Activated T-cell treated with anti-CD3 and anti-CD28 coated beads, Interleukin-2, amount 50 U/mL, for 48 hours (primary cell): ENCODE measurements around the gene MLANA.
A peak's percentile ranks its signal among the peaks of the same experiment; 100 is the strongest.

Experiments used
- DNase-seq, 2 experiments: peaks; one replicate each; pipeline ENCODE4 v3.0.0-alpha.2; 2020

MLANA gene

DNA sequence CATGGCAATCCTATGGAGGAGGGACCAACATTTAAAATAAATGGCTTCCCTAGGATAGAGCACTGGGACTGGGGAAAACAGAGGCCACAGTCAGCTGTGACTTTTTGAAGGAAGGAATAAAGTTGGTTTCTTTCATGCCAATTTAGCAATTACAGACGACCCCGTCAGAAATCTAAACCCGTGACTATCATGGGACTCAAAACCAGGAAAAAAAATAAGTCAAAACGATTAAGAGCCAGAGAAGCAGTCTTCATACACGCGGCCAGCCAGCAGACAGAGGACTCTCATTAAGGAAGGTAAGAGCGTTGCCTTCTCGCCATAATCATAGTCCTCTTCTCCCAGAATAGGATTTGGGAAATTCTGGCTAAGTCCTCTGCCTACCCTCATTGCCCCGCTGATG is at the start of gene MLANA:
Gene MLANA (plus strand): TSS at position 249 of the 400 bp plus-strand sequence. CDS start 1,586 bp downstream, outside the sequence.
- DNase-seq = no peak

DNA sequence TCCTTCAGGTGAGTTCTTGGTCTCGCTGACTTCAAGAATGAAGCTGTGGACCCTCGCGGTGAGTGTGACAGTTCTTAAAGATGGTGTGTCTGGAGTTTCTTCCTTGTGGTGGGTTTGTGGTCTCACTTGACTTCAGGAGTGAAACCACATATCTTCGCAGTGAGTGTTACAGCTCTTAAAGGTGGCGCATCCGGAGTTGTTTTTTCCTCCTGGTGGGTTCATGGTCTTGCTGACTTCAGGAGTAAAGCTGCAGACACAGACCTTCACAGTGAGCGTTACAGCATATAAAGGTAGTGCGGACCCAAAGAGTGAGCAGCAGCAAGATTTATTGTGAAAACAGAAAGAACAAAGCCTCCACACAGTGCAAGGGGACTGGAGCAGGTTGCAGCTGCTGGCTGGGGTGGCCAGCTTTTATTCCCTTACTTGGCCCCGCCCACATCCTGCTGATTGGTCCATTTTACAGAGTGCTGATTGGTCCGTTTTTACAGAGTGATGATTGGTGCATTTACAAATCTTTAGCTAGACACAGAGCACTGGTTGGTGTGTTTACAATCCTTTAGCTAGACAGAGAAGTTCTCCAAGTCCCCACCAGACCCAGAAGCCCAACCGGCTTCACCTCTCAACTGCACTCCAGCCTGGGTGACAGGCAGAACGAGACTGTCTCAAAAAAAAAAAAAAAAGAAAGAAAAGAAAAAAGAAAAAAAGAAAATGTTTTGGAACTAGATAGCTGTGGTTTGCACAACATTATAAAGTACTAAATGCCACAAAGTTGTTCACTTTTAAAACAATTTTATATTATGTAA is 48.7 kb upstream of the MLANA start:
- DNase-seq = peak; percentile 73 to 78

DNA sequence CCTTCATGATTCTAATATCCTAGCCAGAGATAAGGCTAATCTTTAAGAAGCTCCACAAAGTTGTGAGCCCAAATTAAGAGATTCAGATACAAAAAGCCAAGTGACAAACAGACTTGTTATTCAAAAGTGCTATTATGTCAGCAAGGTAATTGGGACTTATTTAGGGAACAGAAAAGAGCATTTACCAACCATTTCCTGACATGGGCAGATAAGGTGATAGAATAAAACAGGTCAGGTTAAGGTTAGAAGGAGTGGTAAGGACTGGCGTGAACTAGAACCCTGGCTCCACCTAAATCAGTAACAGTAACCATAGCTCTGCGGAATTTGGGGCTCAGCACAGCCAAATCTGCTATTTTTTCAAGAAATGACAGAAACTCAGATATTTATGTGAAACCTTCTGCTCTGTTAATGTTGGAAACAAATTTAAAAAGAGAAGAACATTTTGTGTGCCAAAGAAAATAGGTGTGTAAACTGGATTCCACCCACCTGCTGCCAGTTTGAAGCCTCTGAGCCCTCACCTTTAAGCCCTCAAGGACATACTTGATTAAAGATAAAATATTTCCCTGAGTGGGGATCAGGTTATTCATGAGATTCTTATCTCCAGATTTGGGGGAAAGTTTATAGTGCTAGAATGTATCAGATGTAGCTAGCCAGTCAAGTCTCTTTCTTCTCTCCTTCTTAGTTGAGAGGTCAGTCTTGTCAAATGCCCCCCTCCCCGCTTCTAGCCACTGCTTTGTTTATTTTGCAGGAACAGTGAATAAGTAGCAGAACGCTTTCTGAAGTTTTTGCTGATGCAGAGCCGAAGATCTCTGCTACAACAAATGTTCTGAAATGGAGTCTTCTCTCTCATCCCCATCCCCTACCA is 47.5 kb upstream of the MLANA start:
- no peak for DNase-seq

GRCh38 chr9:5843794-5844471 is 46.8 kb upstream of the MLANA start:
- no peak for DNase-seq

DNA sequence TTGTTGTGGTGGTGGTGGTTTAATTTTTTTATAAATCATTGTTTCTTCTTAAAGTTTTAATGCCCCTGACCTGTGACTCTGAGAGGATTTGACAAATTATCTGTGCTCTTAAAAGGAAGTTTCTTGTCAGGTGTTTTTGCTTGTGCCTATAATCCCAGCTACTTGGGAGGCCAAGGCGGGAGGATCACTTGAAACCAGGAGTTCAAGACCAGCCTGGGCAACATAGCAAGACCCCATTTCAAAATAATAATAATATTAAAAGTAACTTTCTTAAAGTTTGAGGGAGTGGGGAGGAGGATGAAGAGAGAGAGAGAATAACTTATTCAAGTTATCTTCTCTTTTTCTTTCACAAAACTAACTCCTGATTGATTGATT is 45.5 kb upstream of the MLANA start:
- no peak for DNase-seq

GRCh38 chr9:5846096-5846495 is 44.6 kb upstream of the MLANA start:
- no peak for DNase-seq

GRCh38 chr9:5846501-5846921 is 44.2 kb upstream of the MLANA start:
- no peak for DNase-seq

GRCh38 chr9:5848372-5848882 is 42.3 kb upstream of the MLANA start:
- DNase-seq = no peak

DNA sequence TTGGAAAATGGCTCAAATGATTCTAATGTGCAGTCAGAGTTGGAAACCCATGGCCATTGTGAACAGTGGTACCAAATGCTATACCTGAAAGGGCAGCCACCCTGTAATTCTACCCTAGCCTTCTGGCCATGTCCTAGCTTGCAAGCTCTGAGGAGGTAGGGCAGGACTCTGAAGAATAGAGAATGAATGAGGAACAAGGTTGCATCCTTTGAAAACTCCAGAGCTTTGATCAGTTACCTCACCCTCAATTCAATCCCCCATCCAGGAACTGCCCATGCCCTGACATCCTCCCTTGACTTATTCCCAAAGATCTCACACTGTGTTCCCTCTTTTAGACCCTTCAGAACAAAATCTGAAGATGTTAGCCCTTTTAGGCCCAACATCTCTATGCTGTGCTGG is 40.0 kb upstream of the MLANA start:
- DNase-seq = no peak

GRCh38 chr9:5851445-5851844 is 39.2 kb upstream of the MLANA start:
- DNase-seq = peak; percentile 43 to 50

DNA sequence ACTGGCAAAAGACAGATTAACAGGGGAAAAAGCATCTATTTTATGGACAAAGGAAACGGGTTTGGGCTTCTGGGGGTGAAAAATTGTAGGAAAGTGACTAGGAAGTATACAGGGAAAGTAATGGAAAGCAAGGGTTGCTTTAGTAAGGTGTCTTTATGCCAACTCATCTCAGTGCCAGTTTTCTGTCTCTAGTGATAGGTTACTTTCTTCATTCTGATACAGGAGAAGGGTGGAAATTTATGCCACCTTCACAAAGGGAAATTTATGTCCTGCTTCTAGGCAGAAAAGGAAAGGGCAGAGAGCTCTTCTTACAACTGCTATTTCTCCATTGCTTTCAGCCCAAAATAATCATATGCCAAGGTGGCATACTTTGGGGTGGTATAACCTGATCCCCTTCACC is 37.7 kb upstream of the MLANA start:
- DNase-seq = no peak

DNA sequence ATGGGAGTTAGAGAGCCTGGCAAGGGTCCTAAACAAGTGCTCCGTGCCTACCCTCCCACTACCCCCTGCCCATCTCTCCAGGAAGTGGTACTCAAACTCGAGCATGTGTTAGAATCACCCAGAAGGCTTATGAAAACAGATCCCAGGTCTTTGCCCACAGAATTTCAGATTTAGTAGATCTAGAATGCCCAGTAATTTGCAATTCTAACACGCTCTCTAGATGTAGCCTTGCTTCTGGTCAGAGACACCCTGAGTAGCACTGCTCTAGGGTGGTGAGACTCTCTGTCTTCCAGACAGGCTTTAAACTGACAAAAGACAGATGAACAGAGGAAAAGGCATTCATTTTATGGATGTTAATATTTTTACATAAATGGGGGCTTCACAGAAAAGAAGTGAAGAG is 37.1 kb upstream of the MLANA start:
- DNase-seq = no peak

GRCh38 chr9:5854063-5854790 is 36.5 kb upstream of the MLANA start:
- peak; percentile 36 to 44 for DNase-seq

DNA sequence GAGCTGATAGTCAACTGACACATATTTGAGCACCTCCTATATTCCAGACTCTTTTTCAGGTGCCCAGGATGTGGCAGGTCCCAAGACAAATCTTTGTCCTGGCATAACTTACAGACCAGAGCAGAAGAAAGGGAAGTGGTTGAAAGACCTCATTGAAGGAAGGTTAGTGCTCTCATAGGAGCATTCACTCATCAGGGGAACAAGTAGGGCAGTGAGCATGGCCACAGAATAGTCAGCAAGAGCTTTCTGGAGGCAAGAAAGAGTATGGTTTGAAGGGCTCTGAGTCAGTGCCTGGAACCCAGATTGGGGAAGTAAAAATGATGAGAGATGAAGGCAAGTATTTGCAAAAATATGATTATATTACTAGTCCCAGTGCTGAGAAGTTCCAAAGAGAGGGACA is 32.8 kb upstream of the MLANA start:
- no peak for DNase-seq

DNA sequence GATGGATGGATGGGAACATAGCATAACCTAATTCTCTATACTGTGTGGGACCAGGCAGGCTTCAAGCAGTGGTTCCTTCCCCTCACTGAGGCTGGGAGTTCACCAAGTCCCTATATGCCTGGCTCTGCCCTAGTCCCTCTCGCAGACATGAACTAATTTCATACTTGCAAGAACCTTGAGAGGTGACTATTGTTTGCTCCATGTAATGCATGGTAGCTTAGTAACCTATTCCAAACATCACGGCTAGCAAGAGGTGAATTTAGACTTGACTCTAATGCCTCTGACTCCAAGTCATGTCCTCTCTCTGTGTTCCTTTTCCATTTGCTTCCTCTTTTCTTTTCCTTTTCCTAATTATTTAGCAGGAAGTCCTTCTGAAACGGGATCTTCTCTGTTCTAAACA is 31.9 kb upstream of the MLANA start:
- DNase-seq = no peak

DNA sequence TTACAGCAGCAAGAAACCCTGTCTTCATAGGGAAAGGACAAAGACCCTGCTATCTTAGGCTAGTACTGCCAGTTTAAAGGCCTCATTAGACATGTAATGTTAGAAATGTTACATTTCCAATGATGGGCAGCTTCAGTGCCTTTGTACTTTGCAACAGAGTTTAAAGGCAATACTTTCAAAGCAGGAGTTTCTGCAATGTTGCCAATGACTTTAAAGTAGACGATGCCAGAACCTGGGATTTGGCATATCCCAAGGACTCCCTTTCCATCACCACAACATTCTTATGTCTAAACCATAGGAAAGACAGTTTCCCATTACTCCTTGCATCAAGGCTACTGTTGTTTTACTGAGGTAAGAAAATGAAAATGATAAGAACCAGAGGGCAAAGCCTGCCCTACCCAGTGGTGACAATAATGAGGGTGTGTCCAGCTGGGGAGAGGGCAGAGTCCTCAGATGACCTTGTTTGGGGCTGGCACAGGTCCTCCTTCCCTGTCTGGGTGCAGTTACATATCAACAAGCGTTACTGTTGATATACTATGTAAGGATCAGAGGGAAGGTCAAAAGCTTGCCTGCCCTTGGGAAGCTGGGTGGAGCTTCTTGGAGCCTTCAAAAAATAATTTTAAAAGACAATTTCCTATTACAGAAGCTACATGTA is 27.5 kb upstream of the MLANA start:
- DNase-seq = no peak

- no peak for DNase-seq
Measured at GRCh38 chr9:5864446-5864845, 26.2 kb upstream of the MLANA start.

- DNase-seq = no peak
Measured at GRCh38 chr9:5866272-5866671, 24.4 kb upstream of the MLANA start.

GRCh38 chr9:5866685-5867084 is 24.0 kb upstream of the MLANA start:
- no peak for DNase-seq

DNA sequence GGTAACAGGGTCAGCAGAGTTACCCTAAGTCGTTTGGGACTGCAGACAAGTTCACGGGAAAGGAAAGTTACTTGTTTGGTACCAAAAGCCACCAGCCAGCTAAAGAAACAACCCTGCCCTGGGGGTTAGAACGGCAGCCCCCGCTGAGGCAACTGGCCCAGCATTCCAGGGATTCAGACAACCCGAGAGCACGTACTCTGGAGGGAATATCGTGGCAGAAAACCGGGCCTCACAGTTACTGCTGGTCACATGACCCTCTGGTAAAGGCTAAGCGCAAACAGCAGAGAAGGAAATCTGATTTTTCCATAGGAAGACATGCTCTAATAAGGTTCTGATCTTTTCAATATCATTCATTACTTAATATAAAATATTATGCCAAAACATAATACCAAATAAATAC is 22.5 kb upstream of the MLANA start:
- DNase-seq = no peak

DNA sequence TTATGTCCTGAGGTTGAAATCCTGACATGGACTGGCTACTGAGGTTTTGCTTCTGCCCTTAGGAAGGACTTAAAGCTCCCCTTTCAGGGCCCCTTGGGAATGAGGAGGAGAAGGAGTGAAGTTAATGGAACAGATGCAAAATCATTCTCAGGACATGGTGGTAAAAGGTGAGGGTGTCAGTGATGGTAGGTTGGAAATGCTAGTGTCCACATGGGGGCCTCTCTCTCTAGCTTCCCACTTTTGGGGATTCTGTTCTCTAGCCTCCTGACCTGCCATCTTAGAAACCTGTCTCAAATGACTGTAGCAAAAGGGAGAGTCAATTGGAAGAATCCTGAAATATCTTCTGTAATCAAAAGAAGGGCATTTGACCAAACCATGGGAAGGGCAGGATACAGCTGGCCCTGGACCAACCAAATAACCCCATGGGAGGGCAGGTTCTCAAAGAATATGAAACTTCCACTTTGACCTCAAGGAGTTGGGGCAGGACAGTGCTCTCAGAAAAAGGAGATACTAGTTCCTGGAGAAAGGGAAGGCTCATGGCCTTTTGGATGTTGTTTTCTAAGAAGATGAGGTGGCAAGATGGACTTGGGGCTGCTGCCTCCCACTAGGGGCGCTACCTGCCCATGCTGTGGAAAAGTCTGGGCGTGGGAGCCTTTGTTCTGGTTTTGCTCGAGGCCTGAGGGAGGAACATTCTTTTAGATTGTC is 21.2 kb upstream of the MLANA start:
- peak; percentile 52 to 56 for DNase-seq

DNA sequence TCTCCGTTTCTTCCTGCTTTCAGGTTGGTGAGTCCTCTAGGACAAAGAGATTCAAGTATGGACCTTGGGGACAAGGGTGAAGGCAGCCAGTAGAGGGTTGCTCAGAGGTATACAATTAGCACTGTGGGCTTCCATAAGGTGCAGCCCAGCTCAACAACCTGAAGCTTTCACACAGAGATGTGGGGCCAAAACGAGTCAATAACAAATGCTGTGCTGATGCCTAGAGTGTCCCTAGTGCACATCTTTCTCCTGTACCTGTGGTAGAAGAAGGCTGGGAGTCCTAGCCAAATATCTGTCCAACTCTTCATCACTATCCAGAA is 20.7 kb upstream of the MLANA start:
- no peak for DNase-seq
